Measurements from ENCODE around the gene FBXO28. TPM values are rescaled to one million over a fixed set of nuclear protein-coding genes. Genes with fewer than 3 reads are reported as not detected.
"Not testable (repeated sequence)": the region's sequence is repeated elsewhere in the genome, so short reads cannot be mapped to it uniquely, and the experiment has no call there.

FBXO28 gene
- total RNA-seq, 1 donor from 2014 or later = 39.2 TPM

DNA sequence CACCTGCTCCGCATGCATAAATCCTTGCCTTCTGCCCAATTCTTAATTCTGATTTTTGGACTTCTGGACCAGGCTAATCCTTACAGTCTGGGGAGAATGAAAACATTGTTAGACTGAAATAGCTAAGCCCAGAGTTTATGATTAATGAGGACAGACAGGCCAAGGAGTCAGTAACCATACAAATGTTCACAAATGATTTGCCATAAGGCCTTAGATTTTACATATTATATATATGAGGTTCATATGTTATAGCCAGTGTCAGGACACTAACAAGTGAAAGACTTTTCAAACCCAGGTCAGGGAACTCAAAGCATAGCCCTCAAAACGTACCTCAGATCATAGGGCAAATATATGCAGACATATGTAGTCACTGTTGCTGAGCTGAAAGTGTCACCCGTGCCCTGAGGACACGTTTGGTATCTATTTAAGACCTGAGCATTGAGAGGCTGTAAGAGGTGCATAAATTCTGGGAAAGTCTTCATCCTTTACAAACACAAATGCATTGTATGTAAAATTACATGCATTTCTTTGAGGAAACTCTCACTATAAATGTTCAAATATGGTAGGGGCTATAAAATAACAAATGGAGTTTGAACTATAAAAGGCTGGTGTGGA is 45.3 kb upstream of the FBXO28 start:
- DNase-seq (ENCODE audit: low read depth) = no peak
- TF ChIP-seq, protein P1, sequence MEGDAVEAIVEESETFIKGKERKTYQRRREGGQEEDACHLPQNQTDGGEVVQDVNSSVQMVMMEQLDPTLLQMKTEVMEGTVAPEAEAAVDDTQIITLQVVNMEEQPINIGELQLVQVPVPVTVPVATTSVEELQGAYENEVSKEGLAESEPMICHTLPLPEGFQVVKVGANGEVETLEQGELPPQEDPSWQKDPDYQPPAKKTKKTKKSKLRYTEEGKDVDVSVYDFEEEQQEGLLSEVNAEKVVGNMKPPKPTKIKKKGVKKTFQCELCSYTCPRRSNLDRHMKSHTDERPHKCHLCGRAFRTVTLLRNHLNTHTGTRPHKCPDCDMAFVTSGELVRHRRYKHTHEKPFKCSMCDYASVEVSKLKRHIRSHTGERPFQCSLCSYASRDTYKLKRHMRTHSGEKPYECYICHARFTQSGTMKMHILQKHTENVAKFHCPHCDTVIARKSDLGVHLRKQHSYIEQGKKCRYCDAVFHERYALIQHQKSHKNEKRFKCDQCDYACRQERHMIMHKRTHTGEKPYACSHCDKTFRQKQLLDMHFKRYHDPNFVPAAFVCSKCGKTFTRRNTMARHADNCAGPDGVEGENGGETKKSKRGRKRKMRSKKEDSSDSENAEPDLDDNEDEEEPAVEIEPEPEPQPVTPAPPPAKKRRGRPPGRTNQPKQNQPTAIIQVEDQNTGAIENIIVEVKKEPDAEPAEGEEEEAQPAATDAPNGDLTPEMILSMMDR (IDR thresholded peaks at IDR 0.05; ENCODE audit: insufficient read depth, low read length, poor library complexity, severe bottlenecking) = no peak
- H3K27me3 ChIP-seq (ENCODE audit: control insufficient read depth, insufficient read depth, low read length) = no peaks in the 10 kb centered on the region

DNA sequence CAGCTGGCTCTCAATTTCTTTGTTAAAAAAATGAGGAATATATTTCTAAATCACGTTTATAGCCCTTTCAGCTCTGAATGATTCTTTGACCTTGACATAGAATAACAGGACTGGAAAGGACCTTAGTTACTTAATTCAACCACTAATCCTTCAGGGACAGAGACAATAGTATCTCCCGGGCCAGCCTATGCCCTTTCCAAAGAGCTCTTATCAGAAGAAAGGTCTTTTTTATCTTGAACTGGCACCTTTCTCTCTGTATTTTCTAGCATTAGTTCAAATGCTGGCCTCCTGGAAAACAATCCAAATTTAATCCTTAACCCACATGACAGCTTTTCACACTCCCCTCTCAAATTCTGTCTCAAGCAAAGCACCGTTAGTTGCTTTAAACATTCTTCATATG is 44.8 kb upstream of the FBXO28 start:
- no peaks in the 10 kb centered on the region for H3K36me3 ChIP-seq (ENCODE audit: control insufficient read depth, insufficient read depth, low read length)
- no peak overlapping the region for H3K4me3 ChIP-seq (ENCODE audit: low read depth, low read length)
- TF ChIP-seq, protein P1 (IDR thresholded peaks at IDR 0.05; ENCODE audit: insufficient read depth, low read length, poor library complexity, severe bottlenecking) = no peak
- no peaks in the 10 kb centered on the region for H3K27me3 ChIP-seq (ENCODE audit: control insufficient read depth, insufficient read depth, low read length)
- DNase-seq (ENCODE audit: low read depth) = no peak

More for the DNA sequence above, 45.3 kb upstream of the FBXO28 start:
- Histone ChIP-seq H3K4me3 (ENCODE audit: low read depth, low read length) (no peak overlapping the region), H3K36me3 (ENCODE audit: control insufficient read depth, insufficient read depth, low read length) (no peaks in the 10 kb centered on the region)

DNA sequence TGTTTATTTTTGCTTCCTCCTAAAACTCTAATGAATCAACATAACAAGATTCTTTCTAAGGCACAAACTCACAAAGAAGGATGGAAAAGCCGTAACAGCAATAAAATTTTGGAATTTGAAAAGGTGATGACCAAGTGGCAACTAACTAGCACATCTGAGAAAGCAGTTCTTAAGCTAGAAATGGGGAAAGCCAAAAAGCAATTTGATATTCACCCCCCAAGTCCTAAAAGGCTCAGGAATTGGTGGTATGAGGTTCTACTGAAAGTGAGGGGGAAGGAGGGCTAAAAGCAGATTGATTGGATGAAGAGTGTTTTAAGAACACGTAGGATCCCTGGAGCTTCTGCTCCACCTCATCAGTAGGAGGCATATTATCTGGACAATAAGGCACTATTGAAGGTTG is 43.4 kb upstream of the FBXO28 start:
- no peak for DNase-seq (ENCODE audit: low read depth)
- no peaks in the 10 kb centered on the region for H3K27me3 ChIP-seq (ENCODE audit: control insufficient read depth, insufficient read depth, low read length)
- H3K36me3 ChIP-seq (ENCODE audit: control insufficient read depth, insufficient read depth, low read length) = no peaks in the 10 kb centered on the region
- TF ChIP-seq, protein P1 (IDR thresholded peaks at IDR 0.05; ENCODE audit: insufficient read depth, low read length, poor library complexity, severe bottlenecking) = no peak
- no peak overlapping the region for H3K4me3 ChIP-seq (ENCODE audit: low read depth, low read length)

DNA sequence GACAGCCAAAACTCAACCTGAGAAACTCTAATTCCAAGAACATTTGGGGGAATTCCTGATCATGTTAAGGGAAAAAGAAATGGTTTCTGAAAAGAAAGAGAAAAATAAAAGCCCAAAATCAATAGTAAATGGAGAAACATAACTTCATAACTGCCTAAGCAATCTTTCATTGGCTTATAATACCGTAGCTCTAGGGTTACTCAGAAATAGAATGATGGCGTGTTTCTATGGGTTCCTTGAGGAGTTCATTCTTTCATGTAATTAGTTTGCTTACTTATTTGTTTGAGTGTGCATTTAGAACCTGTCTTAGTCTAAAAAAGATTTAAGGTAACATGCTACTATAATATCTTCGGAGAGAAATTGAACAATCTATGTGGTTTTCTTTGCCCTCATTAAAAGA is 37.5 kb upstream of the FBXO28 start:
- Histone ChIP-seq H3K27me3 (ENCODE audit: control insufficient read depth, insufficient read depth, low read length) (no peaks in the 10 kb centered on the region), H3K36me3 (ENCODE audit: control insufficient read depth, insufficient read depth, low read length) (no peaks in the 10 kb centered on the region), H3K4me3 (ENCODE audit: low read depth, low read length) (no peak overlapping the region)
- no peak for DNase-seq (ENCODE audit: low read depth)
- TF ChIP-seq, protein P1 (IDR thresholded peaks at IDR 0.05; ENCODE audit: insufficient read depth, low read length, poor library complexity, severe bottlenecking) = no peak

DNA sequence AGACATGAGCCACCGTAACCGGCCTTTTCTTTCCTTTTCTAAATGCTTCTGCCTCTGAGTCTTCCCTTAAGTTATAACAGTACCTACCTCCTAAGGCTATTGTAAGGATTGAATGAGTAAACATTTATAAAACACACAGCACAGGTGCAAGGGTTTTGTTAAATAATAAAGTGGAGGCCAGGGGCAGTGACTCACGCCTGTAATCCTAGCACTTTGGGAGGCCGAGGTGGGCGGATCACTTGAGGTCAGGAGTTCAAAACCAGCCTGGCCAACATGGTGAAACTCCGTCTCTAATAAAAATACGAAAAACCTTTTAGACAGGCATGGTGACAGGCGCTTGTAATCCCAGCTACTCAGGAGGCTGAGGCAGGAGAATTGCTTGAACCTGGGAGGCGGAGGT is 34.3 kb upstream of the FBXO28 start:
- not testable (repeated sequence) for H3K4me3 ChIP-seq (ENCODE audit: low read depth, low read length); H3K27me3 ChIP-seq (ENCODE audit: control insufficient read depth, insufficient read depth, low read length); H3K36me3 ChIP-seq (ENCODE audit: control insufficient read depth, insufficient read depth, low read length); DNase-seq (ENCODE audit: low read depth)

DNA sequence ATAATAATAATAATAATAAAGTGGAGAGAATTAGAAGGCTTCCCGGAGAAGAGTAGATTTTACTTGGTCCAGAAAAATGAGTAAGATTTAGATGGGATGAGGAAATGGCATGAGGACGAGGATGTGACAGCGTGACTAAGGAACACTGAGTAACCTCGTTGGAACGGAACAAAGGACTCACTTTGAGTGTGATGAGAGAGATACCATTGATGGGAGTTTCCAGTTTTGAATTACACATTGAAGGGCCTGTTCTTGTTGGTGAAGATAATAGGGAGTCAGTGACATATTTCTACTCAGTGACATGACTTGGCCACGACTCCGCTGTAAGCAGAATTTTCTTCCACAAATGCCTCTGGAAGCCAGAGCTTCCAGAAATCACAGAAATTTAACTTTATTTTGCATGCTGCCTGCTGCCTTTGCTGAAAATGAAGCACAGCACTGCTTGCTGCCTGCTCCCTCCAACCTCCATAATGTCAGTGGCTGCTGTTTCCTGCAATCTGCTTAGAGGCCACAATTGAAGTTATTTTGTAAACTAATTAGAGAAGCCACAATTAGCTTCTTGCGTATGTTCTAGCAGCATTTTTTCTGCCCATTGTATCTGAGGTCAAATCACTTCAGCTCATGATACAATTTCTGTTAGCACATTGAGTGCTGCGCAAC is 33.7 kb upstream of the FBXO28 start:
- no peaks in the 10 kb centered on the region for H3K27me3 ChIP-seq (ENCODE audit: control insufficient read depth, insufficient read depth, low read length)
- H3K4me3 ChIP-seq (ENCODE audit: low read depth, low read length) = no peak overlapping the region
- no peak for DNase-seq (ENCODE audit: low read depth)
- H3K36me3 ChIP-seq (ENCODE audit: control insufficient read depth, insufficient read depth, low read length) = no peaks in the 10 kb centered on the region
- TF ChIP-seq, protein P1 (IDR thresholded peaks at IDR 0.05; ENCODE audit: insufficient read depth, low read length, poor library complexity, severe bottlenecking) = no peak
